ENCODE measurements around the gene OR4K15. TPM values are rescaled to one million over a fixed set of nuclear protein-coding genes. Genes with fewer than 3 reads are reported as not detected.

The OR4K15 gene
- total RNA-seq (2022) (not detected in 2 replicates), Bru-seq, nascent RNA (not detected), BruChase-seq, experiment 1, labeled RNA remaining after a 2-hour chase (not detected), BruChase-seq, experiment 2, labeled RNA remaining after a 6-hour chase (not detected)
- long read RNA-seq: 0 reads

GRCh38 chr14:19975291-19975690 lies at the start of gene OR4K15:
Gene OR4K15, plus strand, starts transcription at chr14:19975591. Its CDS starts 0 bp downstream, at chr14:19975591.
- DNase-seq: no peak
- H3K9me3 ChIP-seq: no peaks in the 10 kb centered on the region
- Mint-ChIP-seq H3K27ac (ENCODE audit: unreplicated experiment) (no peak within 1 kb of the TSS), H3K4me1 (ENCODE audit: low read depth, unreplicated experiment) (no peaks in the 10 kb centered on the region), H3K36me3 (ENCODE audit: insufficient read depth, unreplicated experiment) (no peaks in the 10 kb centered on the region), H3K4me3 (ENCODE audit: unreplicated experiment) (no peak within 1 kb of the TSS), H3K27me3 (ENCODE audit: insufficient read depth, unreplicated experiment) (no peaks in the 10 kb centered on the region), H3K9me3 (ENCODE audit: unreplicated experiment) (no peaks in the 10 kb centered on the region)
- ChIA-PET CTCF (no interaction called here), POLR2A (no interaction called here)
- no peaks in the 10 kb centered on the region for H3K4me1 ChIP-seq
- no TSS peak for BruUV-seq (replicated peaks)
- intact Hi-C loops (cut with micrococcal nuclease; ENCODE audit: unreplicated experiment): no loop called here
- H3K27me3 ChIP-seq (replicated peaks; ENCODE audit: control insufficient read depth, insufficient read depth, low read length): no peaks in the 10 kb centered on the region
- H3K36me3 ChIP-seq (ENCODE audit: control insufficient read depth, insufficient read depth, low read length): no peaks in the 10 kb centered on the region
- no peak within 1 kb of the TSS for H3K4me3 ChIP-seq (ENCODE audit: low read depth, low read length)
- no peak for TF ChIP-seq CTCF (IDR thresholded peaks at IDR 0.05; ENCODE audit: insufficient read depth in 1 of 2, low read depth in 1 of 2, low read length in 1 of 2, severe bottlenecking in 1 of 2, unreplicated experiment in 1 of 2)

- no TSS peak for BruUV-seq (replicated peaks)
- Histone ChIP-seq H3K36me3 (ENCODE audit: control insufficient read depth, insufficient read depth, low read length) (no peaks in the 10 kb centered on the region), H3K27me3 (replicated peaks; ENCODE audit: control insufficient read depth, insufficient read depth, low read length) (no peaks in the 10 kb centered on the region), H3K9me3 (no peaks in the 10 kb centered on the region), H3K4me1 (no peaks in the 10 kb centered on the region), H3K4me3 (ENCODE audit: low read depth, low read length) (no peak within 1 kb of the TSS)
- no peaks in the 10 kb centered on the region for H3K9me3 Mint-ChIP-seq (ENCODE audit: unreplicated experiment)
- DNase-seq: no peak
- intact Hi-C loops (cut with micrococcal nuclease; ENCODE audit: unreplicated experiment): no loop called here
- POLR2A ChIA-PET: no interaction called here
- H3K4me1 Mint-ChIP-seq (ENCODE audit: low read depth, unreplicated experiment): no peaks in the 10 kb centered on the region
- no peak within 1 kb of the TSS for H3K4me3 Mint-ChIP-seq (ENCODE audit: unreplicated experiment)
- no peak within 1 kb of the TSS for H3K27ac Mint-ChIP-seq (ENCODE audit: unreplicated experiment)
- CTCF ChIA-PET: no interaction called here
- H3K27me3 Mint-ChIP-seq (ENCODE audit: insufficient read depth, unreplicated experiment): peaks cover 2% of the 10 kb centered on the region
- H3K36me3 Mint-ChIP-seq (ENCODE audit: insufficient read depth, unreplicated experiment): no peaks in the 10 kb centered on the region
- TF ChIP-seq CTCF (IDR thresholded peaks at IDR 0.05; ENCODE audit: insufficient read depth in 1 of 2, low read depth in 1 of 2, low read length in 1 of 2, severe bottlenecking in 1 of 2, unreplicated experiment in 1 of 2): no peak
Measured at GRCh38 chr14:19930617-19931016, 44.8 kb upstream of the OR4K15 start, which contains the start of gene OR4K1. Gene OR4K1, plus strand, starts transcription at chr14:19930917. Its CDS starts 4,750 bp downstream, at chr14:19935667.

GRCh38 chr14:19941668-19942067 lies 33.7 kb upstream of the OR4K15 start:
- POLR2A ChIA-PET: no interaction called here
- Histone ChIP-seq H3K27me3 (replicated peaks; ENCODE audit: control insufficient read depth, insufficient read depth, low read length) (no peaks in the 10 kb centered on the region), H3K36me3 (ENCODE audit: control insufficient read depth, insufficient read depth, low read length) (no peaks in the 10 kb centered on the region), H3K4me1 (no peaks in the 10 kb centered on the region), H3K4me3 (ENCODE audit: low read depth, low read length) (no peak overlapping the region), H3K9me3 (no peaks in the 10 kb centered on the region)
- Mint-ChIP-seq H3K9me3 (ENCODE audit: unreplicated experiment) (no peaks in the 10 kb centered on the region), H3K4me3 (ENCODE audit: unreplicated experiment) (no peak overlapping the region), H3K27ac (ENCODE audit: unreplicated experiment) (no peak overlapping the region), H3K27me3 (ENCODE audit: insufficient read depth, unreplicated experiment) (no peaks in the 10 kb centered on the region), H3K36me3 (ENCODE audit: insufficient read depth, unreplicated experiment) (no peaks in the 10 kb centered on the region), H3K4me1 (ENCODE audit: low read depth, unreplicated experiment) (no peaks in the 10 kb centered on the region)
- CTCF ChIA-PET: no interaction called here
- DNase-seq: no peak
- intact Hi-C loops (cut with micrococcal nuclease; ENCODE audit: unreplicated experiment): no loop called here
- BruUV-seq (replicated peaks): no TSS peak
- no peak for TF ChIP-seq CTCF (IDR thresholded peaks at IDR 0.05; ENCODE audit: insufficient read depth in 1 of 2, low read depth in 1 of 2, low read length in 1 of 2, severe bottlenecking in 1 of 2, unreplicated experiment in 1 of 2)
